AG04449 (cell line): Measurements from ENCODE around the gene RRM1.

ENCODE experiments used
- CTCF ChIA-PET: fragments of 350-600 bp; formaldehyde crosslinking; extraction: SDS; loops from one replicate; lab custom pipeline; 2021; ENCODE audit warnings: antibody characterized with exemption; lab: Yijun Ruan, JAX
- POLR2A ChIA-PET: fragments of 400-600, 350-600 bp; formaldehyde crosslinking; extraction: SDS; loops from one replicate; lab custom pipeline; 2020; ENCODE audit warnings: antibody characterized with exemption, inconsistent platforms; lab: Yijun Ruan, JAX
- DNase-seq: peaks from one replicate; pipeline ENCODE4 v3.0.0-alpha.2; 2010; ENCODE audit warnings: low read depth, low spot score
- H3K4me3 ChIP-seq: 2 replicates; pipeline ENCODE4 v1.5.1; 2011; ENCODE audit warnings: low read depth, mild to moderate bottlenecking, control low read depth, low read length
- TF ChIP-seq, protein P1 (sequence below): IDR thresholded peaks from one replicate; pipeline ENCODE4 v1.5.1; 2011; ENCODE audit warnings: mild to moderate bottlenecking, moderate library complexity, low read length, control low read depth, inconsistent platforms; ENCODE audit not compliant: insufficient read depth; ENCODE audit errors: missing control alignments

RRM1 gene

DNA sequence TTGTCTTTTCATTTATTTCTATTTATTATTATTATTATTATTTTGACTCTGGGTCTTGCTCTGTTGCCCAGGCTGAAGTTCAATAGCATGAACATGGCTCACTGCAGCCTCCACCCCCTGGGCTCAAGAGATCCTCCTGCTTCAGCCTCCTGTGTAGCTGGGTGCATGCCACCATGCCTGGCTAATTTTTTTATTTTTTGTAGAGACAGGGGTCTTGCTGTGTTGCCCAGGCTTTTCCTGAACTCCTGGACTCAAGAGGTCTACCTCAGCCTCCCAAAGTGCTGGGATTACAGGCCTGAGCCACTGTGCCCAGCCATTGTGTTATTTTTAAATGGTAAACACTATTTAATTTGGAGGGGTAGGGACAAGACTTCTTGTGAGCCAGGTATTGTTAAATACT is 23.3 kb upstream of the RRM1 start:
- no peak for DNase-seq
- POLR2A ChIA-PET: interaction anchor here (3.3 kb wide), 1 partner anchor 216 kb away, joined by 18 read pairs; the partner anchor contains the start of gene STIM1
- TF ChIP-seq, protein P1, sequence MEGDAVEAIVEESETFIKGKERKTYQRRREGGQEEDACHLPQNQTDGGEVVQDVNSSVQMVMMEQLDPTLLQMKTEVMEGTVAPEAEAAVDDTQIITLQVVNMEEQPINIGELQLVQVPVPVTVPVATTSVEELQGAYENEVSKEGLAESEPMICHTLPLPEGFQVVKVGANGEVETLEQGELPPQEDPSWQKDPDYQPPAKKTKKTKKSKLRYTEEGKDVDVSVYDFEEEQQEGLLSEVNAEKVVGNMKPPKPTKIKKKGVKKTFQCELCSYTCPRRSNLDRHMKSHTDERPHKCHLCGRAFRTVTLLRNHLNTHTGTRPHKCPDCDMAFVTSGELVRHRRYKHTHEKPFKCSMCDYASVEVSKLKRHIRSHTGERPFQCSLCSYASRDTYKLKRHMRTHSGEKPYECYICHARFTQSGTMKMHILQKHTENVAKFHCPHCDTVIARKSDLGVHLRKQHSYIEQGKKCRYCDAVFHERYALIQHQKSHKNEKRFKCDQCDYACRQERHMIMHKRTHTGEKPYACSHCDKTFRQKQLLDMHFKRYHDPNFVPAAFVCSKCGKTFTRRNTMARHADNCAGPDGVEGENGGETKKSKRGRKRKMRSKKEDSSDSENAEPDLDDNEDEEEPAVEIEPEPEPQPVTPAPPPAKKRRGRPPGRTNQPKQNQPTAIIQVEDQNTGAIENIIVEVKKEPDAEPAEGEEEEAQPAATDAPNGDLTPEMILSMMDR: no peak
- CTCF ChIA-PET: interaction anchor here (1.0 to 37.2 kb wide), 17 partner anchors 10 to 398 kb away, joined by 3 to 1868 read pairs (median 15); partner anchors contain the start of genes NUP98, PGAP2, RHOG and RRM1
- H3K4me3 ChIP-seq: no peak overlapping the region

DNA sequence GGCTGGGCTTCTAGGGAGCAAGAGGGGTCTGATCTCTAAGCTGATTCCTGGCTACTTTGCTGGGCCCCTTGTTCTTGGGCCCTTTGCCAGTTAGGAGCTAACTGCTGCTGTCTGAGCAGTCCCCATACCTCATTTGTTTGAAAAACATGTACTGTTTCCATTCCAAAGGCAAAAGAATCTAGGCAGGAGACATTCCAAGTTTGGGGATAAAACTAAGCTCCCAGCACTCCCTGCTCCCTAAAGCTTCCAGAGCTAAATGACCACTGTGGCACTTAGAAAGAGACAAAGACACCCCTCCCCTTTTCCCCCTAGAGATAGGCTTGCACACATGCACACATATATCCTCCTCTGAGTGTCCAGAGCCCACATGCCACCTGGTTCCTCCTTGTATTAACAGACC is 22.7 kb upstream of the RRM1 start:
- CTCF ChIA-PET: interaction anchor here (1.0 to 37.2 kb wide), 42 partner anchors 11 to 399 kb away, joined by 3 to 1868 read pairs (median 8); partner anchors contain the start of genes NUP98, PGAP2, RHOG and RRM1
- POLR2A ChIA-PET: interaction anchor here (1.3 to 3.3 kb wide), 2 partner anchors 217 to 223 kb away, joined by 5 to 18 read pairs; partner anchors contain the start of gene STIM1
- no peak for DNase-seq
- H3K4me3 ChIP-seq: no peak overlapping the region
- TF ChIP-seq, protein P1: no peak

DNA sequence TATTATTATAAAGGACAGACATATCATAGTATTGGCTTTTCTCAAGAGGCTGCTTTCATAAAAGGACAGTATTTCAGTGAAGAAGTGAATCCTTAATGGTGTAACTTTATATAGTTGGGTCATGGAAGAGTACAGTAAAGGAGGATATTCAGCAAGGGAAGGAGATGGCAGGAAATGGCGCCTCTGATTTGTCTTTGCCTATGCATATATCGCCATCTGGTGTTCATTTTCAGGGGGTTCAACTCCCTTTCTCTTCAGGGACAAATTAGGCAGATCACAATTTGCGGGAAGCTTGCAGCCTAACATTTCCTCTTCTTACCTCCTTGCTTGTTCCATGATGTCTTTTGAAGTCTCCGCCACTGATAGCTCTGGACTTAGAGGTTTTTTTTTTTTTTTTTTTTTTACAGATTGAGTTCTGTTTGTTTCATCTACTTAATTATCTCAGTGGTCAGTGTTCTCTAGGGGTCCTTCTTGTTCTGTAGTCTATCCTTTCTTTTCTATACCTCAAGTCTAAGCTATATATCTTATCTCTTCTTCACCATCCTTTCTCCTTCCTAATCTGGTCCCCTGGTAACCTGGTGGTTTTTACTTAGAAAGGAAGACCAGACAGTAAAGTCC is 21.8 kb upstream of the RRM1 start:
- DNase-seq: no peak

DNA sequence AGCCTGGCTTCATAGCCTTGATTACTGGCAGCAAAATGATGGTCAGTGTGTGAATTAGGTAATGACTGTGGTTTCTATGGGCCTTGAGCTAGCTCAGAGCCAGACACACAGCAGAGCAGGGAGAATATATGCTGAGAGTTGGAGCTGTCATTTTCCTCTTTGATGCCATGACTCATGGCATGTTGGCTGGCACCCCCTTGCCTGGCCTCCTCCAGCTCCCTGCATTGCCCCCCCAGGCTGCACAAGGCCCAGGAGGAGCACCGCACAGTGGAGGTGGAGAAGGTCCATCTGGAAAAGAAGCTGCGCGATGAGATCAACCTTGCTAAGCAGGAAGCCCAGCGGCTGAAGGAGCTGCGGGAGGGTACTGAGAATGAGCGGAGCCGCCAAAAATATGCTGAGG is 20.3 kb upstream of the RRM1 start:
- ChIA-PET CTCF (interaction anchor here (0.7 to 37.2 kb wide), 16 partner anchors 9 to 399 kb away, joined by 3 to 1868 read pairs (median 18); partner anchors contain the start of genes PGAP2, RHOG and STIM1), POLR2A (interaction anchor here (3.3 kb wide), 1 partner anchor 219 kb away, joined by 18 read pairs; the partner anchor contains the start of gene STIM1)
- no peak for DNase-seq

More for the DNA sequence above, 21.8 kb upstream of the RRM1 start:
- TF ChIP-seq, protein P1: peak; percentile 72
- CTCF ChIA-PET: interaction anchor here (0.6 to 37.2 kb wide), 65 partner anchors 11 to 400 kb away, joined by 3 to 1868 read pairs (median 5); partner anchors contain the start of genes NUP98, PGAP2, RHOG and RRM1
- POLR2A ChIA-PET: interaction anchor here (1.3 to 3.3 kb wide), 2 partner anchors 218 to 224 kb away, joined by 5 to 18 read pairs; partner anchors contain the start of gene STIM1
- no peak overlapping the region for H3K4me3 ChIP-seq

DNA sequence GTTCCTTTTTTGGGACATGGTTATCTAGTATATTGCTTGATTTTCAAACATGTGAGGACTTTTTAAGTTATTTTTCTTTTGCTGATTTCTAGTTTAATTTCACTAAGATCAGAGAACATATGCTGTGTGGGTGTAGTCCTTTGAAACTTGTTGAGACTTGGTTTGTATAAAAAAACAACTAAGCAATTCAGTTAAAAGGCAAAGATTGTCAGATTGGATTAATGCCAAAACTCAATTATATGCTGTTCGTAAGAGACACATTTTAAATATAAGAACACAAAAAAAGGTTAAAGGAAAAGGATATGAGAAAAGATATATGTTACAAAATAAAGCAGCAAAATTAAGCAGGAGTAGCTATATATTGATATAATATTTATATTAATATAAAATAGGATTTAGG is 17.8 kb upstream of the RRM1 start:
- TF ChIP-seq, protein P1: no peak
- no peak overlapping the region for H3K4me3 ChIP-seq
- ChIA-PET POLR2A (no interaction called here), CTCF (interaction anchor here (0.9 to 37.2 kb wide), 2 partner anchors 12 to 234 kb away, joined by 7 to 1868 read pairs; partner anchors contain the start of genes RHOG and STIM1)
- no peak for DNase-seq

More for the DNA sequence above, 20.3 kb upstream of the RRM1 start:
- TF ChIP-seq, protein P1: no peak
- no peak overlapping the region for H3K4me3 ChIP-seq

DNA sequence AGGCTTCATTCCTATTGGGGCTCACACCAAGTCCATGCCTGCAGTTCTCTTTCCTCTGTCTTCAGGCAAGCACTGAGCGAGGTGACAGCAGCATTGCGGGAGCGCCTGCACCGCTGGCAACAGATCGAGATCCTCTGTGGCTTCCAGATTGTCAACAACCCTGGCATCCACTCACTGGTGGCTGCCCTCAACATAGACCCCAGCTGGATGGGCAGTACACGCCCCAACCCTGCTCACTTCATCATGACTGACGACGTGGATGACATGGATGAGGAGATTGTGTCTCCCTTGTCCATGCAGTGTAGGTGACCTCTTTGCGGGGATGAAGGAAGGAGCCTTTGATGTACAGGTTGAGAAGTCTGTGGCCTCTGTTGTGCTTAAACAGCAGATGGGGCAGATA is 11.4 kb upstream of the RRM1 start:
- DNase-seq: no peak
- H3K4me3 ChIP-seq: no peak overlapping the region
- POLR2A ChIA-PET: no interaction called here
- CTCF ChIA-PET: interaction anchor here (1.4 to 9.6 kb wide), 5 partner anchors 10 to 241 kb away, joined by 7 to 108 read pairs (median 31); partner anchors contain the start of genes RHOG and STIM1
- TF ChIP-seq, protein P1: no peak
